Measurements from ENCODE around the gene GMDS.

GRCh38 chr6:2165286-2165685 lies 80.1 kb downstream of the GMDS start:
- TF ChIP-seq CTCF (IDR thresholded peaks at IDR 0.05) (no peak), EZH2 (IDR thresholded peaks at IDR 0.05; ENCODE audit: borderline replicate concordance, insufficient read depth, low read depth, low read length, poor library complexity, severe bottlenecking) (no peak)
